Pancreas (tissue), 10 donors: ENCODE results near the gene DQX1. TPM values are rescaled to one million over a fixed set of nuclear protein-coding genes. Genes with fewer than 3 reads are reported as not detected.

Source experiments
- ATAC-seq, 4 donors: fragments of 200-7000 bp; cut with Tn5 transposase; one replicate each; pipeline versions ENCODE4 v1.8.0 to v1.9.1; 2020; ENCODE audit warnings: mild to moderate bottlenecking in 4 of 4, moderate library complexity in 4 of 4
- DNase-seq, 6 donors: peaks; one replicate each; pipeline ENCODE4 v3.0.0-alpha.2; 2020
- FAIRE-seq: peaks from 2 replicates; lab custom pipeline; 2012; peaks lifted over from hg19 to GRCh38; lab: Jason Lieb, UNC
- H3K27ac ChIP-seq, 4 donors: fragments of 200-600 bp; sonication (generic); 1 replicate in 3 of 4; 2 replicates in 1 of 4; pipeline versions ENCODE4 v1.5.0 to v1.8.0; 2020
- H3K27me3 ChIP-seq, 4 donors: fragments of 200-600 bp; one replicate each; pipeline ENCODE4 v1.8.0; 2021
- H3K36me3 ChIP-seq, 3 donors: fragments of 200-600 bp; sonication (generic) in 1 of 3; one replicate each; pipeline versions ENCODE4 v1.5.0 to v1.8.0; 2020 to 2021
- H3K4me1 ChIP-seq, 3 donors: fragments of 200-600 bp; one replicate each; pipeline ENCODE4 v1.8.0; 2021
- H3K4me3 ChIP-seq, 4 donors: fragments of 200-600 bp; sonication (generic) in 2 of 4; one replicate each; pipeline versions ENCODE4 v1.5.0 to v1.8.0; 2020 to 2021
- H3K9me3 ChIP-seq, 4 donors: fragments of 200-600 bp; one replicate each; pipeline ENCODE4 v1.8.0; 2021
- WGBS, 2 donors: extraction: QIAGEN DNeasy Blood & Tissue Kit; methylation state at CpG; one replicate each; pipeline ENCODE4 v1.1.7; 2013; 5-methylcytosine and 5-hydroxymethylcytosine counted together
- intact Hi-C, 3 donors: fragments of 100-400 bp; cut with DNase I; formaldehyde crosslinking; loops; one replicate each; pipeline versions ENCODE4 v1.11.1 to v1.14.2; 2022
- polyA plus RNA-seq, 2 donors: library from polyadenylated mRNA; stranded (reverse); fragments of 200-250 nt; gene quantifications; one replicate each; pipeline ENCODE4 v1.2.3, GENCODE V29; 2013
- total RNA-seq, 6 donors: library from RNA; stranded (reverse); fragmentation: NEBNext Ultra II Directional in 4 of 6; extraction: Animal tissue kit (Norgen Biotek cat#: 25700) in 4 of 6; gene quantifications; one replicate each; pipeline versions ENCODE4 v1.2.1 to v1.2.4, GENCODE V29; 2021 to 2023
- TF ChIP-seq, protein P1 (sequence below), 4 donors: fragments of 200-600 bp; sonication (generic) in 3 of 4; IDR thresholded peaks; one replicate each; pipeline versions ENCODE4 v1.5.0 to v1.8.0; 2021; ENCODE audit warnings: antibody characterized with exemption in 4 of 4
- donor health status: healthy with polysubstance abuse.
- donor health status: DM: no; HTN: no; CAD: no; lungs with moderate emphysema.
- donor health status: DM: no; HTN: no; CAD: no.
- donor health status: control.
- donor health status: control.
- donor health status: Bipolar disorder and iron deficiency.
- donor health status: DM: yes; HTN: yes; CAD: no.
- donor health status: DM: no; HTN: no; CAD: no.
- donor health status: DM: no; HTN: no; CAD: no.
- donor health status: DM: yes; HTN: yes; CAD: no.

Gene DQX1
- total and polyA plus RNA-seq, 8 donors, result 0.07 to 0.16 (median 0.15) TPM; not detected in 5

- H3K36me3 ChIP-seq, result no peaks in the 10 kb centered on the region
- TF ChIP-seq, protein P1, sequence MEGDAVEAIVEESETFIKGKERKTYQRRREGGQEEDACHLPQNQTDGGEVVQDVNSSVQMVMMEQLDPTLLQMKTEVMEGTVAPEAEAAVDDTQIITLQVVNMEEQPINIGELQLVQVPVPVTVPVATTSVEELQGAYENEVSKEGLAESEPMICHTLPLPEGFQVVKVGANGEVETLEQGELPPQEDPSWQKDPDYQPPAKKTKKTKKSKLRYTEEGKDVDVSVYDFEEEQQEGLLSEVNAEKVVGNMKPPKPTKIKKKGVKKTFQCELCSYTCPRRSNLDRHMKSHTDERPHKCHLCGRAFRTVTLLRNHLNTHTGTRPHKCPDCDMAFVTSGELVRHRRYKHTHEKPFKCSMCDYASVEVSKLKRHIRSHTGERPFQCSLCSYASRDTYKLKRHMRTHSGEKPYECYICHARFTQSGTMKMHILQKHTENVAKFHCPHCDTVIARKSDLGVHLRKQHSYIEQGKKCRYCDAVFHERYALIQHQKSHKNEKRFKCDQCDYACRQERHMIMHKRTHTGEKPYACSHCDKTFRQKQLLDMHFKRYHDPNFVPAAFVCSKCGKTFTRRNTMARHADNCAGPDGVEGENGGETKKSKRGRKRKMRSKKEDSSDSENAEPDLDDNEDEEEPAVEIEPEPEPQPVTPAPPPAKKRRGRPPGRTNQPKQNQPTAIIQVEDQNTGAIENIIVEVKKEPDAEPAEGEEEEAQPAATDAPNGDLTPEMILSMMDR (IDR thresholded peaks at IDR 0.05), result no peak
- H3K4me1 ChIP-seq, result no peaks in the 10 kb centered on the region
- H3K9me3 ChIP-seq, result no peaks in the 10 kb centered on the region
- no peak overlapping the region for H3K27ac ChIP-seq
- H3K4me3 ChIP-seq, result no peak overlapping the region
- FAIRE-seq, result no peak
- 81 to 90% methylated on average over 1 of the region's 1 CpG for WGBS, 2 donors
- intact Hi-C loops, result no loop called here
- H3K27me3 ChIP-seq, result no peaks in the 10 kb centered on the region
- no peak for ATAC-seq
- DNase-seq, result no peak
These were observed 45.0 kb upstream of the DQX1 start for GRCh38 chr2:74571058-74571457.

DNA sequence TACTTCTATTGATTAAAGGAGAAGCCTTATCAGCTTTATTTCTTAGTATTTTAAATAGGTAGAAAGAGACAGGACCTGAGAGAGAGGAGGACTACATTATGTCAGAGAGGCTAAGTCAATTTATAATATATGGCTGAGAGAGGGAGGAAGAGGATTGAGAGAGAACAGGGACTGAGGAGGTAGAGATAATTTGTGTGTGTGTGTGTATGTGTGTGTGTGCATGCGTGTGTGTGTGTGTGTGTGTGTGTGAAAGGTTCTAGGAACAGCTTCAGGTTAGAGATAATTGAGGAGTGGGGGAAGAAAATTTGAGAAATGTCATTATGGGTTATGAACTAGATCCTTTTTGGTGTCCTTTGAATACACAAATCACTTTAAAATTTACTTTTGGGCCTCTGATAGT lies 43.7 kb upstream of the DQX1 start:
- intact Hi-C loops, result no loop called here
- no peak for FAIRE-seq
- TF ChIP-seq, protein P1 (IDR thresholded peaks at IDR 0.05), result no peak
- no peaks in the 10 kb centered on the region for H3K9me3 ChIP-seq
- DNase-seq, result no peak
- 70 to 80% methylated on average over 1 of the region's 1 CpG for WGBS, 2 donors
- H3K27me3 ChIP-seq, result no peaks in the 10 kb centered on the region
- H3K27ac ChIP-seq, result no peak overlapping the region
- H3K36me3 ChIP-seq, result no peaks in the 10 kb centered on the region
- H3K4me3 ChIP-seq, result no peak overlapping the region
- ATAC-seq, result no peak
- no peaks in the 10 kb centered on the region for H3K4me1 ChIP-seq

DNA sequence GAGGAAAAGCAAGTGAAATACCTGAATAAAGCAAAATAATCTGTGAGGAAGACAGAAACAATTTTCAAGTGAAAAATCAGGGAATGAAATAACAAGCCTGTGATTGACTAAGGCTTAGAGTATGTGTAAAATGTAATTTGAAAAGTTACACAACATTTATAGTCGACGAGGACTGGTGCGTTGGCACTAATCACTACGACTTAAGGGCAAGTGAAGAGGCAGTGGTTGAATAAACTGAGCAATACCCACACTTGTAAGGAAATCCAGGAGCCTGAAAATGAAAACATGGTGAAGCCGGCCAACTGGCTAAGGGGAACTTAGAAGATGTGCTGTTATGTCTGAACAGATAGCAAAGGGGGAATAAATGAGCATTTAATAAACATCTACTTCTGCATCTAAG lies 41.9 kb upstream of the DQX1 start:
- intact Hi-C loops, result no loop called here
- FAIRE-seq (no peak), ATAC-seq (peak in 1 of 4 donors; percentile 46)

GRCh38 chr2:74566754-74567085 lies 40.7 kb upstream of the DQX1 start:
- Histone ChIP-seq H3K27me3 (no peaks in the 10 kb centered on the region), H3K27ac (no peak overlapping the region), H3K4me3 (no peak overlapping the region), H3K4me1 (no peaks in the 10 kb centered on the region), H3K9me3 (no peaks in the 10 kb centered on the region), H3K36me3 (no peaks in the 10 kb centered on the region)
- ATAC-seq (peak in 2 of 4 donors; percentile 26 to 40), FAIRE-seq (no peak), DNase-seq (no peak)
- intact Hi-C loops, result no loop called here
- TF ChIP-seq, protein P1 (IDR thresholded peaks at IDR 0.05), result no peak

More for the DNA sequence above, 41.9 kb upstream of the DQX1 start:
- H3K27me3 ChIP-seq, result no peaks in the 10 kb centered on the region
- H3K27ac ChIP-seq, result no peak overlapping the region
- DNase-seq, result no peak
- H3K4me3 ChIP-seq, result no peak overlapping the region
- no peaks in the 10 kb centered on the region for H3K4me1 ChIP-seq
- WGBS, 2 donors, result 73 to 75% methylated on average over 5 of the region's 5 CpGs
- H3K36me3 ChIP-seq, result no peaks in the 10 kb centered on the region
- H3K9me3 ChIP-seq, result no peaks in the 10 kb centered on the region
- TF ChIP-seq, protein P1 (IDR thresholded peaks at IDR 0.05), result no peak

DNA sequence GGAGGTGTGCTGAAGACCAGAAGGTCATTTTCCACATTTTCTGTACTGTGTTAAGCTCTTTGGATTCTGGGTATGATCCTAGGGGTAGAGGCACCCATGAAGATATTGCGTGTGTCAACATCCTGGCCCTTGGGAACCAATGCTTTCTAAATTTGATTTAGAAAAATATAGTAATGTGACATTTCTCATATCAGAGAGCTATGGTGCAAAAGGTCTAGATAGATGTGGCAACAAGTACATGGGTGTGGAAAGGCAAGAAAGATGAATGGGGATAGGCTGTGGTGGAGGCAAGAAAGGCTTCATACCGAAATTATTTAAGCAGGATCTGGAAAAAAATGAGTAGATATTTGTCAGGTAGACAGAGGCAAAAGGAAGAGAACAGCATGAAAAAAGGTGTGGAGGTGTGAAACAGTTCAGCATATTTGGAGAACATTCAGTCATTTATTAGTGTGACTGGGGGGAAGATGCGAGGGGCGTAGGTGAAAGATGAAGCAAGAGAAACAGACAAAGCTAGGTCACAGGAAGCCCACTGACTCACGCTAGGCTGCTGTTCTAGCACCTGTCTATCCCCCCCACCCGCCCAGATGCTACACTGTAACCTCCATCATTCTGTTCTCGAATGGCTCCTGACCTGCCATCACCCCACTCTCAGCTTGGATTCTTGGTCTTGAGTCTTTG lies 40.2 kb upstream of the DQX1 start:
- TF ChIP-seq, protein P1 (IDR thresholded peaks at IDR 0.05), result no peak
- DNase-seq (no peak), FAIRE-seq (no peak), ATAC-seq (no peak)
- WGBS, 2 donors, result 61 to 78% methylated on average over 7 of the region's 7 CpGs
- no peaks in the 10 kb centered on the region for H3K36me3 ChIP-seq
- no peak overlapping the region for H3K27ac ChIP-seq
- no peak overlapping the region for H3K4me3 ChIP-seq
- intact Hi-C loops, result no loop called here
- H3K27me3 ChIP-seq, result no peaks in the 10 kb centered on the region
- H3K4me1 ChIP-seq, result no peaks in the 10 kb centered on the region
- H3K9me3 ChIP-seq, result no peaks in the 10 kb centered on the region
